Stimulated activated naive CD8-positive, alpha-beta T cell treated with anti-CD3 and anti-CD28 coated beads, Interleukin-15, Interleukin-2, amounts not matched to agents 100 U/mL and 50 U/mL, for 24 hours (primary cell): ENCODE results near the gene NDST4.
"Not testable (repeated sequence)": the region's sequence is repeated elsewhere in the genome, so short reads cannot be mapped to it uniquely, and the experiment has no call there.

Experiments
- ATAC-seq: fragments of 150-1000 bp; cut with Tn5 transposase; one replicate; pipeline ENCODE4 v1.10.0; 2021
- DNase-seq: peaks from one replicate; pipeline ENCODE4 v3.0.0; 2021

The NDST4 gene

DNA sequence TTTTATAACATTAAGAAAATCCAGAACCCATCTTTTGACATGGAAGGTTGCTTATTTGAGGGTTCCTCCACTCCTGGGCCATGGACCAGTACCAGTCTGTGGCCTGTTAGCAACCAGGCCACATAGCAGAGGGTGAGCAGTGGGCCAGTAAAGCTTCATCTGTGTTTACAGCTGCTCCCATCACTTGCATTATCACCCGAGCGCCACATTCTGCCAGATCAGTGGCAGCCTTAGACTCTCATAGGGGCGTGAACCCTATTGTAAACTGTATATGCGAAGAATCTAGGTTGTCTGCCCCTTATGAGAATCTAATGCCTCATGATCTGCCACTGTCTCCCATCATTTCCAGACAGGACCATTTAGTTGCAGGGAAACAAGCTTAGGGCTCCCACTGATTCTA, 58.6 kb downstream of the NDST4 start:
- DNase-seq: no peak
- no peak for ATAC-seq

DNA sequence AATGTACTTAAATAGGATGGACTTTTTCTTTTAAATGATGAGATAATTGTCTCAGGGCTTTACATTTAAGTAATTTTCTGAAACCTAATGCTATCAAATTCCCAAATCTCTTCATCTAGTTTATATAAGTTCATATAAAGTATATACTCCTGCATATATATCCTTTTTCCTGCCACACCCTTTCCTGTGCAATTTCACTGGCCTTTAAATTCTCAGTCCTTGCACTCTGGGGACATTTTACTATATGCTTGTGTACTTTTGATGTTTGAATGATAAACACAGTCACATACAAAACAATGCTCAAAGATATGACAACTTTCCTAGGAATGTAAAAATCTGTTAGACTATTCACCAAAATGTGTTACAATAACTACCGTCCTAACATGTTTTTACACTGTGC, 60.1 kb downstream of the NDST4 start:
- DNase-seq (no peak), ATAC-seq (no peak)

DNA sequence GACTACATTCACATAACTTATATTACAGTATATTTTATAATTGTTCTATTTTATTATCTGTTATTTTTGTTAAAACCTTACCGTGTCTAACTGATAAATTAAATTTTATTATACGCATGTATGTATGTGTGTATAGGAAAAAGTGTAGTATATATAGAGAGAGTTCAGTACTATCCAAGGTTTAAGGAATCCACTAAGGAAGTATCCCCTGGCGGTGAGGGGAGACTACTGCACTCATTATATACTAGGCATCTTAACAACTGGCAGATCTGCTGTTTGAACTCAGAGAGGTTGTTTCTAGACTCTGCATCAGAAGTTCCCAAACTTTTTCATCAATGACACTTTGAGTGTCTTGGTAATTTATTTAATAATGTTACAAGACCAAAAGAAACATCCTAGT, 70.9 kb downstream of the NDST4 start:
- DNase-seq (no peak), ATAC-seq (no peak)

DNA sequence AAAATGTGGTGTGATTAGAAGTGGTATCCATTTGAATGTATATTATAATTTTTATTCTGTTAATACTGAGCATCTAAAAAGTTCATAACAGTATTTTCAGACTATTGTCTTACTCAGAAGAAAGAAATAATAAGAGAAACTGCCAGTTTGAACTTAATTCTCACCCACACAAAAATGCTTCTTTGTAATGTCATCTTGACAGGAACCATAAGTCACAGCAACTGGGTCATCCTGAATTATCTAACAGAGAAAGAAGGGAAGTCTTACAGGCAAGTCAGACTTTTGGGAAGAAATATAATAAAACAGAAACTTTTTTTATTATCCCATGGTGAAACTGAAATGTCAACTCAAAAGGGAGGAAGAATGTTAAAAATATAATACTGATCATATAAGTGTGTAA, 83.1 kb downstream of the NDST4 start:
- DNase-seq (no peak), ATAC-seq (no peak)

DNA sequence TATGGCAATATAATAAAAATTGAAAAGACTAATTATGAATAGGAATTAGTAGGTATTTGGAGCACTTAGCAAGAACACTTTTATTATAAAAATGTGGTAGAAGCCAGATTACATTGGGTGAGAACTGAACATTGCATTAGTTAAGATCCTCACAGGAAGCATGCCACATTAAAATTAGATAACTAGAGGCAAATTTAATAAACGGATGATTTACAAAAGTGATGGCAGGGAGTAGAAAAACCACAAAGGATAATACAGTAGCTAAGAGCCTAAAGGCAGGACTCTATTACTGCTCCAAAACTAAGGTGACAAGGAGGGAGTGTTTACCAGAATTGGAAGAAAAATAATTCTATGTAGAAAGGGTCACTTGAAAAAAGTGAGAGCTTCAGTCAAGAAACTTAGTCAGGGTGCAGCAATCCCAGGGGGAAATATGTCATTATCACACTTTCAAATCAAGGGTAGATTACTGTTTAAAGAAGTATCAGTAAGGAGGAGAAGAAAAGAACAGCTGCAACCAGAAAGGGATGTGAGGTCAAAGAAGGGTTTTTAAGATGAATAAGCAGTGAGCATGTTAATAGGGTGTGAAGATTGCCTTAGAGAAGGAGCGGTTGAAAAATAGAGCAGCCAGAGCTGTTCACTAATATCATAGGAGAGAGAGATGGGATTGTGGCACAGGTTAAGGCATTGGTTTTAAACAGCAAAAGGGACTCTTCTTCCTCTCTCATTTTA, 84.6 kb downstream of the NDST4 start:
- no peak for ATAC-seq

GRCh38 chr4:114999880-115000279, 113.5 kb downstream of the NDST4 start:
- no peak for ATAC-seq
- DNase-seq: no peak

More for the DNA sequence above, 84.6 kb downstream of the NDST4 start:
- no peak for DNase-seq

- ATAC-seq (no peak), DNase-seq (no peak)
These were observed 115.1 kb downstream of the NDST4 start for GRCh38 chr4:114998316-114998715.

GRCh38 chr4:114997576-114998247, 115.7 kb downstream of the NDST4 start:
- DNase-seq (no peak), ATAC-seq (no peak)

DNA sequence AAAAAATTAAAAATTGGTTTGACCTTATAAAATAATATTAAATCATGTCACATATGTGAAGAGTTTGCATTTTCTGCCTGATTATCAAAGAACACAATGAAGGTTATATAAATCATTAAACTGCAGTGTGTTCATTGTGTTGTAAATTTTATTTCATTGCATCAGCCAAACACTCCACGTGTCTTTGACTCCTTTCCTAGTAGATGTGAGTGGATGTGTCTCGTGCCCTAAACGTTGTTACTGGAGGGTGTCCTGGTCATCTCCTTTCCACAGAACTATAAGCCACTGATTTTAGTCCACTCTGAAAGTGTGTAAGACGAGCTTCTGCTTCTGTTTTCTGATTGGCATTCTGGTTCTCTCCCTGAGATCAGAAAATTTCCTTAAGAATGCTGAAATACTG, 127.3 kb downstream of the NDST4 start:
- DNase-seq (no peak), ATAC-seq (no peak)

- DNase-seq (no peak), ATAC-seq (no peak)
These were observed 132.3 kb downstream of the NDST4 start for GRCh38 chr4:114980932-114981708.

DNA sequence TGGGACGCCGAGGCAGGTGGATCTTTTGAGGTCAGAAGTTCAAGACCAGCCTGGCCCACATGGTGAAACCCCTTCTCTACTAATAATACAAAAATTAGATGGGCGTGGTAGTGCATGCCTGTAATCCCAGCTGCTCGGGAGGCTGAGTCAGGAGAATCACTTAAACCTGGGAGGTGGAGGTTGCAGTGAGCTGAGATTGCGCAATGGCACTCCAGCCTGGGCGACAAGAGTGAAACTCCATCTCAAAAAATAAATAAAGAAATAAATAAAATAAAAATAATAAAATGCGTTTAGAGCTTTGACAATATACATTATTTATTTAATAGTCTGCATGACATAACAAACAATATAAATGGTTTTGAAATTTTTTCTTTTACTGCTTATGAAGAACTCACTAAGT, 133.0 kb downstream of the NDST4 start:
- ATAC-seq, DNase-seq: not testable (repeated sequence)

- DNase-seq: no peak
- ATAC-seq: no peak
These were observed 136.5 kb downstream of the NDST4 start for GRCh38 chr4:114976901-114977300.

GRCh38 chr4:114964026-114964425, 149.4 kb downstream of the NDST4 start:
- ATAC-seq (no peak), DNase-seq (no peak)

GRCh38 chr4:114945616-114946015, 167.8 kb downstream of the NDST4 start:
- DNase-seq (no peak), ATAC-seq (no peak)

GRCh38 chr4:114941503-114941902, 171.9 kb downstream of the NDST4 start:
- ATAC-seq (no peak), DNase-seq (no peak)

- DNase-seq (no peak), ATAC-seq (no peak)
These were observed 185.5 kb downstream of the NDST4 start for GRCh38 chr4:114927881-114928280.

GRCh38 chr4:114926583-114926982, 186.8 kb downstream of the NDST4 start:
- no peak for ATAC-seq
- no peak for DNase-seq

DNA sequence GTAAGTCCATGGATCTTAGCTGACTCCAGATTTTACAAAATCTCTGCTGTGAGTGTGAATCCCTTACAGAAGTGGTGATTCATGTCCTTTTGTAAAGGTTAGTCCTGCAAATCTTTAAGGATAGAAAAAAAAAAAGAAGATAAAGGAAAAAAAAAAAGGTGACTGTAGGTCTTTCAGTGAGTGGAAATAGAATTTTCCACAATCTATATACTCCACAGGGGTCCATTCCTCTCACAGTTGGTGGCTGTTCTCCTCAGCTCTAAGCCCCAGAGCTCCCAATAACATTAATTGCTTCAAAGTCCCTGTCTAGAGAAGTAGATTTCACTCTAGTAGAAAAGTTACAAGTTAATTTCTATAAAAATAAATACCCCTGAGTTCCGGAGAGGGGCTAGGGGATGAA, 189.1 kb downstream of the NDST4 start:
- ATAC-seq (no peak), DNase-seq (no peak)

GRCh38 chr4:114922592-114922933, 190.9 kb downstream of the NDST4 start:
- ATAC-seq (no peak), DNase-seq (no peak)

- ATAC-seq (no peak), DNase-seq (no peak)
These were observed 191.4 kb downstream of the NDST4 start for GRCh38 chr4:114921790-114922591.

DNA sequence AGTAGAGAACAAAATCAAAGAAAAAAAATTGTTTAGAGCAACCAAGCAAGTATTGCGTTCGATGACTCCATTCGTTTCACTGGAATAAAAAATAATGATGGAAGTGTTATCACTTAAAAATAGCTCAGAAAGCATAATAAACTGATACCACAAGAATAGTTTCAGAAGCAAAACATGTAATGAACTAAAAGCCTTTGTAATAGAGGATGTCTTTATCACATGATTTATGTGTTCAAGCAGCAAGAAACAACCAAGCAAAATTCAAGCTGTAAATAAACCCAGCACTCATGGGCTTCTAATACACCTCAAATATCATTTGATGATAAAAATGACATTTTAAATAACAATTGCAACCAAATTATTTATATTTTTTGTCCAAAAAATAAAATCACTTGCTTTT, 192.2 kb downstream of the NDST4 start:
- DNase-seq (no peak), ATAC-seq (no peak)

DNA sequence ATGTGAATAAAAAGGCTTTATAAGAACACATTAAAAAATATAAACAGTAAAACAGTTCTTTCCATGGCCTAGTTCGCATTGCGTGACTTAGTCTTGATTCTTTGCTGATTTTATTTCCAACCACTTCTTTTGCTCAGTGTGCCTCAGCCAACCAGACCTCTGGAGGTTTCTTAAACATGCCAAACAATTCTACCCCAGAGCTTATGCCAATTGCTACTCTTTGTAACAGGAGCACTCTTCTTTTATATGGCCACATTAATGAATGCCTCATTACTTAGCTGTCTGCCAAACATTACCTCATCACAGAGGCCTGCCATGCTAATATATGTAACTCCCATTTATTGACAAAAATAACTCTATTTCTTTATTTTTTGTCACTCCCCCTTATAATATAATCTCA, 202.3 kb downstream of the NDST4 start:
- no peak for ATAC-seq
- DNase-seq: no peak

- no peak for ATAC-seq
These were observed 205.9 kb downstream of the NDST4 start for GRCh38 chr4:114907568-114907967.

More at GRCh38 chr4:114907568-114907967, 205.9 kb downstream of the NDST4 start:
- DNase-seq: no peak
